SK-N-SH (cell line): ENCODE data around the gene TET2. TPM values are rescaled to one million over a fixed set of nuclear protein-coding genes. Genes with fewer than 3 reads are reported as not detected.

ENCODE experiments used
- CTCF ChIA-PET: fragments of 300-600, 350-600 bp; formaldehyde crosslinking; extraction: SDS; loops from one replicate; lab custom pipeline; 2021; lab: Yijun Ruan, JAX
- POLR2A ChIA-PET: fragments of 350-600 bp; sonication (Branson Sonifier 250); formaldehyde crosslinking; extraction: SDS; loops from one replicate; lab custom pipeline; 2020; ENCODE audit warnings: antibody characterized with exemption, inconsistent platforms; lab: Yijun Ruan, JAX
- DNase-seq: peaks from one replicate; pipeline ENCODE4 v3.0.0; 2012
- H2AFZ ChIP-seq: fragments of 200-600 bp; sonication (generic); 2 replicates; pipeline ENCODE4 v1.8.1; 2016; ENCODE audit warnings: antibody characterized with exemption, mild to moderate bottlenecking, low read depth
- H3F3A ChIP-seq: fragments of 200-600 bp; sonication (generic); replicated peaks from 2 replicates; pipeline ENCODE3; 2016; ENCODE audit warnings: antibody characterized with exemption, mild to moderate bottlenecking; ENCODE audit not compliant: insufficient read depth
- H3K27ac ChIP-seq, 2 experiments: fragments of 200-500 bp in 1 of 2; fragments of 200-600 bp in 1 of 2; sonication (Bioruptor generic) in 1 of 2; sonication (generic), shearing (Covaris generic) in 1 of 2; 2 replicates each; pipeline versions ENCODE4 v1.5.1 to v1.6.1; 2014 to 2016; ENCODE audit warnings: low read depth in 2 of 2, inconsistent platforms in 1 of 2, low read length in 1 of 2, mild to moderate bottlenecking in 1 of 2, mixed read lengths in 1 of 2
- H3K27me3 ChIP-seq: fragments of 200-600 bp; sonication (generic), shearing (Covaris generic); 2 replicates; pipeline ENCODE4 v1.6.1; 2016; ENCODE audit warnings: mixed run types; ENCODE audit not compliant: insufficient read depth
- H3K36me3 ChIP-seq, 2 experiments: fragments of 200-500 bp in 1 of 2; fragments of 200-600 bp in 1 of 2; sonication (Bioruptor generic) in 1 of 2; sonication (generic) in 1 of 2; replicated peaks in 1 of 2; 2 replicates each; pipeline versions ENCODE3 to v1.5.1; 2014 to 2016; ENCODE audit warnings: low read length in 1 of 2, mild to moderate bottlenecking in 1 of 2; ENCODE audit not compliant: insufficient read depth in 2 of 2, control insufficient read depth in 1 of 2
- H3K4me1 ChIP-seq, 2 experiments: fragments of 200-500 bp in 1 of 2; fragments of 200-600 bp in 1 of 2; sonication (Bioruptor generic) in 1 of 2; sonication (generic), shearing (Covaris generic) in 1 of 2; 2 replicates each; pipeline versions ENCODE4 v1.5.1 to v1.6.1; 2014 to 2016; ENCODE audit warnings: low read depth in 1 of 2, low read length in 1 of 2, mixed run types in 1 of 2; ENCODE audit not compliant: insufficient read depth in 2 of 2, control insufficient read depth in 1 of 2
- H3K4me2 ChIP-seq: fragments of 200-600 bp; sonication (generic), shearing (Covaris generic); 2 replicates; pipeline ENCODE4 v1.6.1; 2017; ENCODE audit warnings: mixed run types
- H3K4me3 ChIP-seq, 2 experiments: fragments of 200-500 bp in 1 of 2; fragments of 200-600 bp in 1 of 2; sonication (Bioruptor generic) in 1 of 2; sonication (generic), shearing (Covaris generic) in 1 of 2; 2 replicates each; pipeline versions ENCODE4 v1.5.1 to v1.8.1; 2014 to 2016; ENCODE audit warnings: low read depth in 2 of 2, inconsistent platforms in 1 of 2, low read length in 1 of 2, mild to moderate bottlenecking in 1 of 2, mixed read lengths in 1 of 2, moderate library complexity in 1 of 2
- H3K79me2 ChIP-seq: fragments of 200-600 bp; sonication (generic); 2 replicates; pipeline ENCODE4 v1.8.1; 2017; ENCODE audit warnings: mild to moderate bottlenecking; ENCODE audit not compliant: insufficient read depth
- H3K9ac ChIP-seq: fragments of 200-600 bp; sonication (generic); 2 replicates; pipeline ENCODE4 v1.6.1; 2017; ENCODE audit warnings: mixed run types
- H3K9me2 ChIP-seq: fragments of 200-600 bp; sonication (generic); 2 replicates; pipeline ENCODE4 v1.6.1; 2017; ENCODE audit warnings: mixed run types
- H3K9me3 ChIP-seq: fragments of 200-600 bp; sonication (generic); 2 replicates; pipeline ENCODE4 v1.6.1; 2017; ENCODE audit warnings: mixed run types, mild to moderate bottlenecking, moderate library complexity
- H4K20me1 ChIP-seq: fragments of 200-600 bp; sonication (generic); 2 replicates; pipeline ENCODE4 v1.6.1; 2017; ENCODE audit warnings: mild to moderate bottlenecking, mixed run types; ENCODE audit not compliant: insufficient read depth
- CHD2 ChIP-seq: fragments of 150-350 bp; IDR thresholded peaks from 2 replicates; pipeline ENCODE4 v1.6.1; 2018; ENCODE audit warnings: low read length; ENCODE audit not compliant: partially characterized antibody
- ELF1 ChIP-seq: IDR thresholded peaks from 2 replicates; pipeline ENCODE4 v1.4.0; 2012
- EP300 ChIP-seq, 2 experiments: IDR thresholded peaks; 2 replicates each; pipeline versions ENCODE4 v1.4.0 to v1.6.1; 2012; ENCODE audit warnings: borderline replicate concordance in 1 of 2, low read depth in 1 of 2, low read length in 1 of 2
- FOSL2 ChIP-seq: IDR thresholded peaks from 2 replicates; pipeline ENCODE4 v1.4.0; 2012; ENCODE audit warnings: low read depth, mild to moderate bottlenecking, moderate library complexity, borderline replicate concordance
- FOXJ3 ChIP-seq: sonication (generic); formaldehyde crosslinking; IDR thresholded peaks from 2 replicates; pipeline ENCODE4 v1.5.1; 2020; ENCODE audit warnings: mild to moderate bottlenecking, missing genetic modification reagents
- GABPA ChIP-seq: IDR thresholded peaks from 2 replicates; pipeline ENCODE4 v1.4.0; 2012; ENCODE audit warnings: low read depth, mild to moderate bottlenecking
- GATA2 ChIP-seq: sonication (generic); formaldehyde crosslinking; IDR thresholded peaks from 2 replicates; pipeline ENCODE4 v1.5.0; 2020; ENCODE audit warnings: mild to moderate bottlenecking, missing genetic modification reagents
- IRF3 ChIP-seq: fragments of 150-350 bp; IDR thresholded peaks from 2 replicates; pipeline ENCODE4 v1.6.1; 2016; ENCODE audit warnings: mild to moderate bottlenecking, low read depth, low read length
- NFIC ChIP-seq: IDR thresholded peaks from 2 replicates; pipeline ENCODE4 v1.4.0; 2012; ENCODE audit warnings: borderline replicate concordance
- POLR2AphosphoS5 ChIP-seq: IDR thresholded peaks from 2 replicates; pipeline ENCODE4 v1.6.1; 2012; ENCODE audit warnings: low read depth, low read length
- RAD21 ChIP-seq: IDR thresholded peaks from 2 replicates; pipeline ENCODE4 v1.6.1; 2012; ENCODE audit warnings: mild to moderate bottlenecking, low read length
- RCOR1 ChIP-seq: fragments of 150-350 bp; IDR thresholded peaks from 2 replicates; pipeline ENCODE4 v1.6.1; 2017; ENCODE audit warnings: antibody characterized with exemption, low read length
- RFX5 ChIP-seq: IDR thresholded peaks from 2 replicates; pipeline ENCODE4 v1.6.1; 2012; ENCODE audit warnings: mild to moderate bottlenecking, improper control_type of control experiment, low read length
- RXRA ChIP-seq: IDR thresholded peaks from 2 replicates; pipeline ENCODE4 v1.4.0; 2012; ENCODE audit warnings: low read depth, mild to moderate bottlenecking, borderline replicate concordance
- SIN3A ChIP-seq: IDR thresholded peaks from 2 replicates; pipeline ENCODE4 v1.6.1; 2012; ENCODE audit warnings: low read depth, mild to moderate bottlenecking, low read length, moderate library complexity, borderline replicate concordance
- SMC3 ChIP-seq: IDR thresholded peaks from 2 replicates; pipeline ENCODE4 v1.6.1; 2012; ENCODE audit warnings: low read depth, low read length, improper control_type of control experiment
- USF1 ChIP-seq: IDR thresholded peaks from 2 replicates; pipeline ENCODE4 v1.4.0; 2012; ENCODE audit warnings: low read depth, borderline replicate concordance
- YY1 ChIP-seq: IDR thresholded peaks from 2 replicates; pipeline ENCODE4 v1.4.0; 2012; ENCODE audit warnings: low read depth, mild to moderate bottlenecking
- WGBS: methylation state at CpG from one replicate; pipeline ENCODE4 v1.1.6; 2017; ENCODE audit warnings: low lambda C conversion rate; 5-methylcytosine and 5-hydroxymethylcytosine counted together
- polyA plus RNA-seq, 3 experiments: library from polyadenylated mRNA; depleted of rRNA; stranded (reverse); fragments of >200 nt; gene quantifications; 2 replicates each; pipeline ENCODE4 v1.2.3, GENCODE V29; 2012
- TF ChIP-seq, protein P1 (sequence below): IDR thresholded peaks from 2 replicates; pipeline ENCODE4 v1.4.0; 2012; ENCODE audit warnings: low read depth
- TF ChIP-seq, protein P2 (sequence below): IDR thresholded peaks from 2 replicates; pipeline ENCODE4 v1.6.1; 2012; ENCODE audit warnings: mild to moderate bottlenecking, low read depth, low read length, moderate library complexity
- TF ChIP-seq, protein P3 (sequence below): IDR thresholded peaks from 2 replicates; pipeline ENCODE4; 2012

TET2 gene
- polyA plus RNA-seq, 1 of the 3 experiments (the other 2 are of a cell fraction): 3.5 TPM

DNA sequence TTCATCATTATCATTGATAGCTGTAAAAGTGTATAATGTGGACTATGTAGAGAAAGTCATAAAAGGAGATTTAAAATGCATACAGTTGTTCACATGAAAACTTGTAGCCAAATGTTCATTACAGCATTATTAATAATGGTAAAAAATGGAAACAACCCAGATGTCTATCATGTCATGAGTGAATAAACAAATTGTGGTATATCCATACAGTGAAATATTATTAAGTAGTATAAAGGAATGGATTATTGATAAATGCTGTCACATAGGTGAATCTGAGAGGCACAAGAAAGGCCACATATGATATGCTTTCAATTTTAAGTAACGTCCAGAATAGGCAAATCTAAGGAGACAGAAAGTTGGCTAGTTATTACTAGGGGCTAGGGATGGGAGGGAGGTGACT, 7.1 kb downstream of the TET2 start:
- Histone ChIP-seq H3K4me3 (no peak overlapping the region), H3F3A (peaks cover 6% of the 10 kb centered on the region), H3K9me2 (no peaks in the 10 kb centered on the region), H3K4me2 (no peak overlapping the region), H3K9ac (no peak overlapping the region), H3K27me3 (no peaks in the 10 kb centered on the region), H2AFZ (no peak overlapping the region), H4K20me1 (peaks cover 50% of the 10 kb centered on the region), H3K27ac (no peak overlapping the region), H3K79me2 (peaks cover 99% of the 10 kb centered on the region), H3K9me3 (no peaks in the 10 kb centered on the region), H3K36me3 (no peaks in the 10 kb centered on the region), H3K4me1 (peaks cover 0 to 5% of the 10 kb centered on the region in 2 experiments; a peak in 2 of 4 replicates)
- WGBS: 94% methylated on average over 1 of the region's 1 CpG
- TF ChIP-seq RCOR1 (no peak), SMC3 (no peak)
- TF ChIP-seq, protein P1, sequence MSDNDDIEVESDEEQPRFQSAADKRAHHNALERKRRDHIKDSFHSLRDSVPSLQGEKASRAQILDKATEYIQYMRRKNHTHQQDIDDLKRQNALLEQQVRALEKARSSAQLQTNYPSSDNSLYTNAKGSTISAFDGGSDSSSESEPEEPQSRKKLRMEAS: no peak
- ChIA-PET POLR2A (no interaction called here), CTCF (no interaction called here)
- no peak for DNase-seq

- no peaks in the 10 kb centered on the region for H3K27me3 ChIP-seq
- no peaks in the 10 kb centered on the region for H3F3A ChIP-seq
- DNase-seq: no peak
- no peak overlapping the region for H3K4me2 ChIP-seq
- ChIA-PET POLR2A (no interaction called here), CTCF (no interaction called here)
- H3K9ac ChIP-seq: no peak overlapping the region
- 94% methylated on average over 5 of the region's 5 CpGs for WGBS
- H3K36me3 ChIP-seq: no peaks in the 10 kb centered on the region
- no peak overlapping the region for H2AFZ ChIP-seq
- peaks cover 43% of the 10 kb centered on the region for H4K20me1 ChIP-seq
- no peaks in the 10 kb centered on the region for H3K9me3 ChIP-seq
- no peaks in the 10 kb centered on the region for H3K9me2 ChIP-seq
- H3K4me3 ChIP-seq: no peak overlapping the region
- peaks cover 99% of the 10 kb centered on the region for H3K79me2 ChIP-seq
- peaks cover 0 to 3% of the 10 kb centered on the region in 2 experiments; a peak in 2 of 4 replicates for H3K4me1 ChIP-seq
- H3K27ac ChIP-seq: no peak overlapping the region
- no peak for TF ChIP-seq RXRA
- TF ChIP-seq SMC3: no peak
- TF ChIP-seq NFIC: no peak
- no peak for TF ChIP-seq ELF1
- no peak for TF ChIP-seq IRF3
- TF ChIP-seq GATA2 (CRISPR knock-in tag): no peak
- no peak for TF ChIP-seq RFX5
- no peak for TF ChIP-seq YY1
- no peak for TF ChIP-seq EP300 (IDR thresholded peaks at IDR 0.05; ENCODE audit: borderline replicate concordance in 1 of 2, low read depth in 1 of 2, low read length in 1 of 2)
- TF ChIP-seq USF1: no peak
- no peak for TF ChIP-seq RCOR1
- TF ChIP-seq POLR2AphosphoS5: no peak
- no peak for TF ChIP-seq RAD21
- TF ChIP-seq, protein P2, sequence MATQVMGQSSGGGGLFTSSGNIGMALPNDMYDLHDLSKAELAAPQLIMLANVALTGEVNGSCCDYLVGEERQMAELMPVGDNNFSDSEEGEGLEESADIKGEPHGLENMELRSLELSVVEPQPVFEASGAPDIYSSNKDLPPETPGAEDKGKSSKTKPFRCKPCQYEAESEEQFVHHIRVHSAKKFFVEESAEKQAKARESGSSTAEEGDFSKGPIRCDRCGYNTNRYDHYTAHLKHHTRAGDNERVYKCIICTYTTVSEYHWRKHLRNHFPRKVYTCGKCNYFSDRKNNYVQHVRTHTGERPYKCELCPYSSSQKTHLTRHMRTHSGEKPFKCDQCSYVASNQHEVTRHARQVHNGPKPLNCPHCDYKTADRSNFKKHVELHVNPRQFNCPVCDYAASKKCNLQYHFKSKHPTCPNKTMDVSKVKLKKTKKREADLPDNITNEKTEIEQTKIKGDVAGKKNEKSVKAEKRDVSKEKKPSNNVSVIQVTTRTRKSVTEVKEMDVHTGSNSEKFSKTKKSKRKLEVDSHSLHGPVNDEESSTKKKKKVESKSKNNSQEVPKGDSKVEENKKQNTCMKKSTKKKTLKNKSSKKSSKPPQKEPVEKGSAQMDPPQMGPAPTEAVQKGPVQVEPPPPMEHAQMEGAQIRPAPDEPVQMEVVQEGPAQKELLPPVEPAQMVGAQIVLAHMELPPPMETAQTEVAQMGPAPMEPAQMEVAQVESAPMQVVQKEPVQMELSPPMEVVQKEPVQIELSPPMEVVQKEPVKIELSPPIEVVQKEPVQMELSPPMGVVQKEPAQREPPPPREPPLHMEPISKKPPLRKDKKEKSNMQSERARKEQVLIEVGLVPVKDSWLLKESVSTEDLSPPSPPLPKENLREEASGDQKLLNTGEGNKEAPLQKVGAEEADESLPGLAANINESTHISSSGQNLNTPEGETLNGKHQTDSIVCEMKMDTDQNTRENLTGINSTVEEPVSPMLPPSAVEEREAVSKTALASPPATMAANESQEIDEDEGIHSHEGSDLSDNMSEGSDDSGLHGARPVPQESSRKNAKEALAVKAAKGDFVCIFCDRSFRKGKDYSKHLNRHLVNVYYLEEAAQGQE: no peak
- no peak for TF ChIP-seq FOSL2
- no peak for TF ChIP-seq CHD2
- TF ChIP-seq SIN3A: no peak
- no peak for TF ChIP-seq GABPA
- TF ChIP-seq FOXJ3 (CRISPR knock-in tag): no peak
- TF ChIP-seq, protein P3, sequence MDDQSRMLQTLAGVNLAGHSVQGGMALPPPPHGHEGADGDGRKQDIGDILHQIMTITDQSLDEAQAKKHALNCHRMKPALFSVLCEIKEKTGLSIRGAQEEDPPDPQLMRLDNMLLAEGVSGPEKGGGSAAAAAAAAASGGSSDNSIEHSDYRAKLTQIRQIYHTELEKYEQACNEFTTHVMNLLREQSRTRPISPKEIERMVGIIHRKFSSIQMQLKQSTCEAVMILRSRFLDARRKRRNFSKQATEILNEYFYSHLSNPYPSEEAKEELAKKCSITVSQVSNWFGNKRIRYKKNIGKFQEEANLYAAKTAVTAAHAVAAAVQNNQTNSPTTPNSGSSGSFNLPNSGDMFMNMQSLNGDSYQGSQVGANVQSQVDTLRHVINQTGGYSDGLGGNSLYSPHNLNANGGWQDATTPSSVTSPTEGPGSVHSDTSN: no peak
These were observed 7.9 kb downstream of the TET2 start for GRCh38 chr4:105154576-105154975.
